ENCODE data around the gene SGPP1.

GRCh38 chr14:63715360-63715759 is 12.5 kb downstream of the SGPP1 start:
- TF ChIP-seq, protein P1, sequence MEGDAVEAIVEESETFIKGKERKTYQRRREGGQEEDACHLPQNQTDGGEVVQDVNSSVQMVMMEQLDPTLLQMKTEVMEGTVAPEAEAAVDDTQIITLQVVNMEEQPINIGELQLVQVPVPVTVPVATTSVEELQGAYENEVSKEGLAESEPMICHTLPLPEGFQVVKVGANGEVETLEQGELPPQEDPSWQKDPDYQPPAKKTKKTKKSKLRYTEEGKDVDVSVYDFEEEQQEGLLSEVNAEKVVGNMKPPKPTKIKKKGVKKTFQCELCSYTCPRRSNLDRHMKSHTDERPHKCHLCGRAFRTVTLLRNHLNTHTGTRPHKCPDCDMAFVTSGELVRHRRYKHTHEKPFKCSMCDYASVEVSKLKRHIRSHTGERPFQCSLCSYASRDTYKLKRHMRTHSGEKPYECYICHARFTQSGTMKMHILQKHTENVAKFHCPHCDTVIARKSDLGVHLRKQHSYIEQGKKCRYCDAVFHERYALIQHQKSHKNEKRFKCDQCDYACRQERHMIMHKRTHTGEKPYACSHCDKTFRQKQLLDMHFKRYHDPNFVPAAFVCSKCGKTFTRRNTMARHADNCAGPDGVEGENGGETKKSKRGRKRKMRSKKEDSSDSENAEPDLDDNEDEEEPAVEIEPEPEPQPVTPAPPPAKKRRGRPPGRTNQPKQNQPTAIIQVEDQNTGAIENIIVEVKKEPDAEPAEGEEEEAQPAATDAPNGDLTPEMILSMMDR (conservative IDR thresholded peaks at IDR 0.05; ENCODE audit: low read depth, low read length), result no peak
- no peak for TF ChIP-seq MAFK (IDR thresholded peaks at IDR 0.05; ENCODE audit: low read depth, low read length)
- TF ChIP-seq CEBPB (IDR thresholded peaks at IDR 0.05; ENCODE audit: low read depth, low read length), result no peak
- TF ChIP-seq POLR2A (IDR thresholded peaks at IDR 0.05; ENCODE audit: low read depth, low read length), result no peak
- TF ChIP-seq ELK1 (IDR thresholded peaks at IDR 0.05; ENCODE audit: borderline replicate concordance, low read depth, low read length), result no peak
- TF ChIP-seq RFX5 (IDR thresholded peaks at IDR 0.05; ENCODE audit: low read depth, low read length), result no peak
- no peak for TF ChIP-seq BHLHE40 (IDR thresholded peaks at IDR 0.05; ENCODE audit: low read depth, low read length)
- TF ChIP-seq RAD21 (IDR thresholded peaks at IDR 0.05; ENCODE audit: low read length), result no peak
